Panc1 (cell line): ENCODE results near the gene CDSN. TPM values are rescaled to one million over a fixed set of nuclear protein-coding genes. Genes with fewer than 3 reads are reported as not detected.

Source experiments
- ATAC-seq: fragments of 200-7000 bp; cut with Tn5 transposase; 2 replicates; pipeline ENCODE4 v1.9.1; 2020; ENCODE audit warnings: mild to moderate bottlenecking, moderate library complexity
- BruUV-seq: library from RNA; stranded (reverse); fragments of 400-500 nt; replicated peaks from 2 replicates; lab custom pipeline; 2021; lab: Mats Ljungman, UMichigan
- CTCF ChIA-PET: fragments of 300-600 bp; sonication (Branson Sonifier 250); formaldehyde crosslinking; loops from one replicate; lab custom pipeline; 2022; ENCODE audit warnings: antibody characterized with exemption; lab: Charles Lee
- POLR2A ChIA-PET: fragments of 300-600 bp; sonication (Branson Sonifier 250); formaldehyde crosslinking; loops from one replicate; lab custom pipeline; 2022; ENCODE audit warnings: antibody characterized with exemption; lab: Charles Lee
- DNase-seq: peaks from one replicate; pipeline ENCODE4 v3.0.0-alpha.2; 2010; ENCODE audit warnings: low read depth, low spot score
- H3K27ac ChIP-seq: 2 replicates; pipeline ENCODE4 v1.5.1; 2011; ENCODE audit warnings: mild to moderate bottlenecking, low read length, inconsistent platforms
- H3K27me3 ChIP-seq: fragments of 200-500 bp; sonication (Bioruptor generic); 2 replicates; pipeline ENCODE4 v1.6.0; 2014; ENCODE audit warnings: low read length, inconsistent platforms; ENCODE audit not compliant: control insufficient read depth, insufficient read depth
- H3K36me3 ChIP-seq: fragments of 200-500 bp; sonication (Bioruptor generic); 2 replicates; pipeline ENCODE4 v1.5.1; 2014; ENCODE audit warnings: inconsistent platforms, mild to moderate bottlenecking, low read length, moderate library complexity; ENCODE audit not compliant: control insufficient read depth, insufficient read depth
- H3K4me1 ChIP-seq: 2 replicates; pipeline ENCODE4 v1.5.1; 2011; ENCODE audit warnings: inconsistent platforms, mild to moderate bottlenecking, low read length, moderate library complexity; ENCODE audit not compliant: control insufficient read depth, insufficient read depth
- H3K4me3 ChIP-seq, 2 experiments: 2 replicates each; pipeline ENCODE4 v1.5.1; 2011 to 2012; ENCODE audit warnings: low read depth in 2 of 2, low read length in 2 of 2, mild to moderate bottlenecking in 2 of 2, inconsistent platforms in 1 of 2, moderate library complexity in 1 of 2
- H3K9me3 ChIP-seq: fragments of 200-500 bp; sonication (Bioruptor generic); 2 replicates; pipeline ENCODE4 v1.5.1; 2014; ENCODE audit warnings: low read depth, mild to moderate bottlenecking, inconsistent platforms, low read length, moderate library complexity; ENCODE audit not compliant: control insufficient read depth, insufficient read depth
- CTCF ChIP-seq: fragments of 450-650 bp; IDR thresholded peaks from 2 replicates; pipeline ENCODE4 v1.5.1; 2017; ENCODE audit warnings: mild to moderate bottlenecking
- POLR2AphosphoS5 ChIP-seq: IDR thresholded peaks from 2 replicates; pipeline ENCODE4 v1.6.1; 2012; ENCODE audit warnings: mild to moderate bottlenecking, low read depth, low read length, moderate library complexity
- SIN3A ChIP-seq: IDR thresholded peaks from 2 replicates; pipeline ENCODE4 v1.6.1; 2012; ENCODE audit warnings: low read depth, mild to moderate bottlenecking, low read length, moderate library complexity, borderline replicate concordance; ENCODE audit not compliant: insufficient read depth
- TCF7L2 ChIP-seq: IDR thresholded peaks from 2 replicates; pipeline ENCODE4 v1.6.1; 2011; ENCODE audit warnings: mild to moderate bottlenecking, low read depth, low read length, inconsistent platforms
- in situ Hi-C: cut with HindIII; loops from 2 replicates; pipeline ENCODE4 v1.10.0; 2016; ENCODE audit warnings: low sequenced_read_pairs, low pct_unique_long_range_greater_than_20kb
- intact Hi-C: fragments of 100-400 bp; cut with micrococcal nuclease; formaldehyde crosslinking; loops from one replicate; pipeline ENCODE4 v1.10.0; 2022; ENCODE audit not compliant: unreplicated experiment
- total RNA-seq: library from RNA; stranded (reverse); gene quantifications from one replicate; pipeline ENCODE4 v1.2.1, GENCODE V29; 2021; ENCODE audit not compliant: unreplicated experiment
- TF ChIP-seq, protein P1 (sequence below), 2 experiments: IDR thresholded peaks; 2 replicates each; pipeline ENCODE4 v1.6.1; 2011 to 2012; ENCODE audit warnings: low read depth in 2 of 2, control low read depth in 1 of 2, low read length in 1 of 2, mild to moderate bottlenecking in 1 of 2, moderate library complexity in 1 of 2; ENCODE audit not compliant: insufficient read depth in 1 of 2

Gene CDSN
- total RNA-seq, 1 experiment from 2014 or later = not detected

GRCh38 chr6:31122791-31123706 lies 2.8 kb upstream of the CDSN start:
- Histone ChIP-seq H3K36me3 (no peaks in the 10 kb centered on the region), H3K4me3 (0 out of 4 replicates have a peak overlapping the region, but pooled peaks of 1 of the 2 experiments have one; percentile 0), H3K27me3 (no peaks in the 10 kb centered on the region), H3K4me1 (peaks cover 20% of the 10 kb centered on the region), H3K27ac (peak overlapping the region; percentile 62; the same call in 1 of the 2 replicates), H3K9me3 (no peaks in the 10 kb centered on the region)
- peak; percentile 80 for ATAC-seq
- BruUV-seq = no TSS peak
- CTCF ChIA-PET = no interaction called here
- POLR2A ChIA-PET = no interaction called here
- in situ Hi-C loops (no loop called here), intact Hi-C loops (no loop called here)
- TF ChIP-seq POLR2AphosphoS5 (peak; percentile 52; the same call in 1 of the 2 replicates), CTCF (no peak), SIN3A (no peak), TCF7L2 (no peak)
- no peak for DNase-seq

GRCh38 chr6:31121131-31121790 lies 1.0 kb upstream of the CDSN start:
- in situ Hi-C loops (no loop called here), intact Hi-C loops (no loop called here)
- TF ChIP-seq, protein P1, sequence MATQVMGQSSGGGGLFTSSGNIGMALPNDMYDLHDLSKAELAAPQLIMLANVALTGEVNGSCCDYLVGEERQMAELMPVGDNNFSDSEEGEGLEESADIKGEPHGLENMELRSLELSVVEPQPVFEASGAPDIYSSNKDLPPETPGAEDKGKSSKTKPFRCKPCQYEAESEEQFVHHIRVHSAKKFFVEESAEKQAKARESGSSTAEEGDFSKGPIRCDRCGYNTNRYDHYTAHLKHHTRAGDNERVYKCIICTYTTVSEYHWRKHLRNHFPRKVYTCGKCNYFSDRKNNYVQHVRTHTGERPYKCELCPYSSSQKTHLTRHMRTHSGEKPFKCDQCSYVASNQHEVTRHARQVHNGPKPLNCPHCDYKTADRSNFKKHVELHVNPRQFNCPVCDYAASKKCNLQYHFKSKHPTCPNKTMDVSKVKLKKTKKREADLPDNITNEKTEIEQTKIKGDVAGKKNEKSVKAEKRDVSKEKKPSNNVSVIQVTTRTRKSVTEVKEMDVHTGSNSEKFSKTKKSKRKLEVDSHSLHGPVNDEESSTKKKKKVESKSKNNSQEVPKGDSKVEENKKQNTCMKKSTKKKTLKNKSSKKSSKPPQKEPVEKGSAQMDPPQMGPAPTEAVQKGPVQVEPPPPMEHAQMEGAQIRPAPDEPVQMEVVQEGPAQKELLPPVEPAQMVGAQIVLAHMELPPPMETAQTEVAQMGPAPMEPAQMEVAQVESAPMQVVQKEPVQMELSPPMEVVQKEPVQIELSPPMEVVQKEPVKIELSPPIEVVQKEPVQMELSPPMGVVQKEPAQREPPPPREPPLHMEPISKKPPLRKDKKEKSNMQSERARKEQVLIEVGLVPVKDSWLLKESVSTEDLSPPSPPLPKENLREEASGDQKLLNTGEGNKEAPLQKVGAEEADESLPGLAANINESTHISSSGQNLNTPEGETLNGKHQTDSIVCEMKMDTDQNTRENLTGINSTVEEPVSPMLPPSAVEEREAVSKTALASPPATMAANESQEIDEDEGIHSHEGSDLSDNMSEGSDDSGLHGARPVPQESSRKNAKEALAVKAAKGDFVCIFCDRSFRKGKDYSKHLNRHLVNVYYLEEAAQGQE (IDR thresholded peaks at IDR 0.05; ENCODE audit: insufficient read depth in 1 of 2, low read depth in 2 of 2, low read length in 1 of 2) = no peak
- no peak overlapping the region for H3K27ac ChIP-seq
- H3K4me1 ChIP-seq = peaks cover 19% of the 10 kb centered on the region
- H3K9me3 ChIP-seq = no peaks in the 10 kb centered on the region
- CTCF ChIA-PET = interaction anchor here (0.5 kb wide), 1 partner anchor 207 kb away, joined by 3 read pairs; no protein-coding TSS in a partner anchor
- no peak for DNase-seq
- no peak overlapping the region for H3K4me3 ChIP-seq
- H3K36me3 ChIP-seq = no peaks in the 10 kb centered on the region
- POLR2A ChIA-PET = no interaction called here
- H3K27me3 ChIP-seq = no peaks in the 10 kb centered on the region
- BruUV-seq = no TSS peak
- ATAC-seq = no peak
